ENCODE data around the gene NCBP1.
A peak's percentile ranks its signal among the peaks of the same experiment; 100 is the strongest.

The NCBP1 gene

DNA sequence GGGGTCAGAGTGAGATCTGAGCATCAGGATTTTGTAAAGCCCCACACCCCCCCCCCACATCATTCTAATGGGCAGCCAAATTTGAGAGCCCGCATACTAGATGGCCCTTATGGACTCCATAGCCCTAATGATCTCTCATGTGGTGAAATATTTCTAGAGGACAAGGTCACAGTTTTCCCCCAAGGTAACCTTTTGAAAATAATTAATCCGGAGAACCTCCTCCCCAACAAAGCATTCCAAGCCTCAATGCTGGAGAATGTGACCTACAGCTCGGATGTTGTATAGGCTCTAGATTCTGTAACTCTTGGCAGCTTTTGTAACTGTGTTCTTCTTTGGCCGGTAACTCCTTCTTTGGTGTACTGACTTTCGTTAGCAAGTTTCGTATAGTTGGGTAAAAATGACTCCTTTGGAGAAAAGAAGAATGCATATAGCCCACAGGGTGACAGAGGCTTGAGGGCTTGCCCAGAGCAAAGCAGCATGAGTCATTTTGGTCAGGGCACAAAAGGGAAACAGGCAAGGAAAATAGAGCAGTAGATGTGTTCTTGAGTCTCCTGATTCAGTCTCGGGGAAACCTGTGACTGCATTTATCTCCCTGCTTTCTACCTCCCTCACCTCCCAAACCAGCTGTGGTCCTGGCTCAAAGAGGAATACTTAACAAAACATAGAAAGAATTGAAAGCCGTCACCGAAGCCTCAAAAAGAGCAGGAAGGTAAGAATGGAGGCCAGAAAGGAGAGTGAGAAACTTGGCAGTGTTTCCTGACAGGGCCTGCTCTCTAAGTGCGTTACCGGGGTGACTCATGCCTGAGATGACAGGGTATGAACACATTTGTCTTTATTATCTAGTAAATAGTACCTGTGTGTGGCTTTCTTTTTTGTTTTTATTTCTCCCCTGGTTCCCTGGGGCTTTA is 70.1 kb downstream of the NCBP1 start:
- H3K4me3 Mint-ChIP-seq, result peak overlapping the region; percentile 53
- H3K27ac Mint-ChIP-seq, result peak overlapping the region; percentile 80
- DNase-seq (ENCODE audit: low spot score), result peak; percentile 43
- no peaks in the 10 kb centered on the region for H3K9me3 Mint-ChIP-seq
- no peaks in the 10 kb centered on the region for H3K36me3 Mint-ChIP-seq (ENCODE audit: low read depth)
- peaks cover 11% of the 10 kb centered on the region for H3K27me3 Mint-ChIP-seq (ENCODE audit: low read depth)
- H3K4me1 Mint-ChIP-seq (ENCODE audit: low read depth), result peaks cover 27% of the 10 kb centered on the region

DNA sequence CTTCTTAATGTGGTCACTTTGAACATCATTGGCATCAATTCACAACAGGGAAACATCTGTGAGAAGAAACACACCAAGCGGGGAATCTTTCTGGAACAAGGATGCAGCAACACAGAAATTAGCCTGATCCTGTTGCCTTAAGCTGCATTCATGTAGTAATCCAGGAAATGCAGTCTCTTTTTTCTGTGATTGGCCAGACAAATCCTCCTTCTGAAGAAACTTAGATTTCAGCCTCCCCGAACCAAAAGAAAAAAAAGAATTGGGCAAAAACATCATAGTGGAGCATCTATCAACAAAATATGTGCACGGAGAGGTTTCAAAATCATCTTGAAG is 70.7 kb downstream of the NCBP1 start:
- peaks cover 13% of the 10 kb centered on the region for H3K27me3 Mint-ChIP-seq (ENCODE audit: low read depth)
- peak overlapping the region; percentile 80 for H3K27ac Mint-ChIP-seq
- peaks cover 25% of the 10 kb centered on the region for H3K4me1 Mint-ChIP-seq (ENCODE audit: low read depth)
- H3K9me3 Mint-ChIP-seq, result no peaks in the 10 kb centered on the region
- no peak for DNase-seq (ENCODE audit: low spot score)
- no peaks in the 10 kb centered on the region for H3K36me3 Mint-ChIP-seq (ENCODE audit: low read depth)
- H3K4me3 Mint-ChIP-seq, result no peak overlapping the region

DNA sequence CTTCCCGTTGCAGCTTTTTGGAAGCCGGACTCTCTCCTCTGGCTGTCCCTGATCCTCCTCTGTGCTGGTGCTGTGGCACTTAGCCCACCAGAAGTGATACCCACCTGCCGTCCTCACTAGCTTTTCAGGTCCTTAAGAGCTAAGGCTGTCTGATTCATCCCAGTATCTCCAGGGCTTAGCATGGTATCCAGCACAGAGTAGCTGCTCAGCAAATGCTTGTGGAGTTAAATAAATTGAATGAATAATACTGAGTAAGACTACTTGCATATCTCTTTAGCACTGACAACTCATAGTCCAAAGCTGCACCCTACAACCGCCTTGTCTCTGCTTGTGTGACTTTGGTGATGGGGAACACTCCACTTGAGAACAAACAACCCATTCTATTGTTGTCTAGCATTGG is 71.2 kb downstream of the NCBP1 start:
- Mint-ChIP-seq H3K4me1 (ENCODE audit: low read depth) (peaks cover 23% of the 10 kb centered on the region), H3K4me3 (no peak overlapping the region), H3K9me3 (no peaks in the 10 kb centered on the region), H3K27me3 (ENCODE audit: low read depth) (peaks cover 13% of the 10 kb centered on the region), H3K36me3 (ENCODE audit: low read depth) (no peaks in the 10 kb centered on the region), H3K27ac (peak overlapping the region; percentile 17)
- DNase-seq (ENCODE audit: low spot score), result no peak

DNA sequence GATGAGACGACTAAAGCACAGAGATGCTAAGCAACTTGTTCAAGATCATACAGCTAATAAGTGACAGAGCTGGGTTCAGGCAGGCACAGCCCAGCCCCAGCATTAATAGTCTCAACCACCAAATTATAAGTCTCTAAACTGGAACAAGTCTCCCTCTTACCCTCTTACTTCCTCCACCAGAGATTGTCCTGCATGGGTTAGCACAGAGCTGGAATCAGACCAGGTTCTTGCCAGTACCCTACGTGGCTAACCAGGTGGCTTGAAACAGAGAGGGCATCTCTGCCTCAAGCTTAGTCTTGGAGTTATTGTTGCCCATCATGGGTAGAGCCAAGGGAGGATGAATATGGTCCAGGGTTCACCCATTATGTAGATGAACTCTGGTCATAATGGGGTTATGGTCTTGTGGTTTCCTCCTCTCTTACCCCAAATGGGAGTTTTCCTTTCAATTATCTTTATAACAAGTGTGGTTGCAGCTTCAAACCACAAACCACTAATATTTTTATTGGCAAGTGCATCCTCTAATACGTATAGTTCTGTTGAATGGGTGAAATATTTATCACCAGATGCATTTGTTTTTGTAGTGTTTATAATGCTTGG is 71.8 kb downstream of the NCBP1 start:
- Mint-ChIP-seq H3K4me1 (ENCODE audit: low read depth) (peaks cover 23% of the 10 kb centered on the region), H3K9me3 (no peaks in the 10 kb centered on the region), H3K4me3 (no peak overlapping the region), H3K36me3 (ENCODE audit: low read depth) (no peaks in the 10 kb centered on the region), H3K27me3 (ENCODE audit: low read depth) (peaks cover 13% of the 10 kb centered on the region), H3K27ac (no peak overlapping the region)
- DNase-seq (ENCODE audit: low spot score), result no peak

DNA sequence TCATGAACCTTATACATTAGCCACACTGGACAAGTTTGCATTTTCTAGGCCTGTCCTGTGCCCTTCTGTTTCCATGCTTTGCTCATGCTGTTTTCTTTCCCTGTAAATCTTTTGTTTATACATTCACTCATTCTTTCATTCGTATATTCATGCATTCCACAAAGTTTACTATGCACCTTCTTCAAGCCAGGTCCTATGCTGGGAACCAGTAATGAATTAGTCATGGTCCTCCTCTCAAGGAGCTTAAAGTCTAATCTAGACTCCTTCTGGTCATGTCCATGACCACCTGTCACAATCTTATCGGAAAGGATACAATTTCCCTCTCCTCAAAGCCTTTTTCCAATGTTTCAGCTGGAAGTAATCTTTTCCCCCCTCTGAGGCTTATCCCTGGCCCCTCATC is 72.6 kb downstream of the NCBP1 start:
- H3K27ac Mint-ChIP-seq, result no peak overlapping the region

DNA sequence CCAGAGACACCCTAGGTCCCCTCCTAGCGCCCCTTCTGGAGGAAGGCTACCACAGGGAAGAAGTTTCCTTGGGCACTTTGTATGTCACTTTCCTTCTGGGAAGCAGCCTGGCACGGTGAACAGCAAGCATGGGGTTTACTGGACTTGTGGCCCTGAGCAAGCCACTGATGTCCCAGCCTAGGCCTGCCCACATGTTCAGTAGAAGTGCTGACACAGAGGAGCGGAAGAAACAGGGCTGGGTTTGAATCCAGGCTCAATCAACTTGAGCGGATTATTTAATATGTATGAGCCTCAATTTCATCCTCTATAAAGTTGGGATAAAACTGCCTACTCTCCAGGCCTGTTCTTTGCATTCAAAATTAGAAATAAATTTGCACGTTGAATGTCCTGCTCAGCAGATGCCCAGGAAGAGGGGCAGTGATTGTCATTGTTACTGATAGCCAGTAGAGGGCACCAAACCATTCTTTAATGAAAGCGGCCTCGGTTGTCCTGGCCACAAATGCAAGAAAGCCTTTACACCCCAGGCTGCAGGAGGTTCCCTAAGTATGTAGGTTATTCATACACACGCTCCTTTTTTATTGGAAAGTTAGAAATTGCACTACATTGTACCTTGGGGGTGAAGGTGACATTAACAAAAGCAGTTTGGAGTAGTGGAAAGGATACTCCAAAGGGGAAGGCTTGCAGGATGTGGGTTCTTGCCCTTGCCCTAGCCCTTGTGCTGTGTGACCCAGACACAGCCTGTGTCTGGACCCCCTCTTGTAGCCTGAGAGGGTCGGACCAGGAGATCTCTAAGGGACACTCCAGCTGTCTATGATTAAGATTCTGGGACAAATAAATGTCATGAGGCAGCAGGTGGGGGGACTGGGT is 77.0 kb downstream of the NCBP1 start:
- peaks cover 33% of the 10 kb centered on the region for H3K4me1 Mint-ChIP-seq (ENCODE audit: low read depth)
- peak overlapping the region; percentile 46 for H3K4me3 Mint-ChIP-seq
- no peaks in the 10 kb centered on the region for H3K36me3 Mint-ChIP-seq (ENCODE audit: low read depth)
- peaks cover 23% of the 10 kb centered on the region for H3K27me3 Mint-ChIP-seq (ENCODE audit: low read depth)
- H3K27ac Mint-ChIP-seq, result no peak overlapping the region
- H3K9me3 Mint-ChIP-seq, result no peaks in the 10 kb centered on the region
- DNase-seq (ENCODE audit: low spot score), result peak; percentile 37

More for the DNA sequence above, 72.6 kb downstream of the NCBP1 start:
- Mint-ChIP-seq H3K4me1 (ENCODE audit: low read depth) (peaks cover 29% of the 10 kb centered on the region), H3K27me3 (ENCODE audit: low read depth) (peaks cover 14% of the 10 kb centered on the region), H3K4me3 (no peak overlapping the region), H3K9me3 (no peaks in the 10 kb centered on the region), H3K36me3 (ENCODE audit: low read depth) (no peaks in the 10 kb centered on the region)
- DNase-seq (ENCODE audit: low spot score), result no peak

DNA sequence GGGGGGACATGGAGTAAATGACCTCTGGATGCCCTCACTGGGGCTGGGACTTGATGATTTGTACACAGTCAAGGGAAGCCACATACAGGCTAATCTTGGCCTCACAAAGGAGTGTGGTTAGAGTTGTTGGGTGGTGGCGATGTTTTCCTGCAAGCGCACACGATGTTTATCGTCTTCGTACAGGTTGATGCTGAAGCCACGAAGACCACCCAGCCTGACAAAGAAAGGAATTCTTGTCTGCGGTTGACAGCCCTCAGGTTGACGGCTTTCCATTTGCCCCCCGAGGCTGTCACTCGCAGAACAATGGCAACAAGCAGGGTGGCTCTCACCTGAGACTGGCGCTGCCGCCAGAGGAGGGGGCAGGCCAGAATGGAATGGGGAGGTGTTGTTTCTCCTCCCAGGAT is 77.6 kb downstream of the NCBP1 start:
- DNase-seq (ENCODE audit: low spot score), result no peak
- H3K4me3 Mint-ChIP-seq, result peak overlapping the region; percentile 46
- no peak overlapping the region for H3K27ac Mint-ChIP-seq
- H3K27me3 Mint-ChIP-seq (ENCODE audit: low read depth), result peaks cover 25% of the 10 kb centered on the region
- H3K4me1 Mint-ChIP-seq (ENCODE audit: low read depth), result peaks cover 26% of the 10 kb centered on the region
- no peaks in the 10 kb centered on the region for H3K36me3 Mint-ChIP-seq (ENCODE audit: low read depth)
- H3K9me3 Mint-ChIP-seq, result no peaks in the 10 kb centered on the region

DNA sequence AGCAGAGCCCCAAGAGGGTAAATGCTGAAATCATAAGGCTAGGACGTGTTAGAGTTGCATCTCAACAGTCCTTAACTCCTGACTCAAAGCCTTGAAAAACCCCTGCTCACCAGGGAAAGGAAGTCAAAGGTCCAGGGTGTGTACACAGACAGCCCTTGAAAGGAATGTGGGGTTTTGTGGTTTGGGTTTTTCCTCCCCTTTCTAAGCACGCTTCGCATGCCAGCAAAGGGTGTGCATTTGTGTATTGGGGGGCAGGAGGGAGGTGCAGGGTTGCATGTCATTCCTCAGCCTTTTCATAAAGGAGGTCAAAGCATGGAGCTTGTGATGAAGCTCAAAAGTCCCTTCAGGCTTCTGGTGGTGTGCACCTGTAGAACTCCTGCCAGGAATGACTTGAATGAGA is 80.8 kb downstream of the NCBP1 start:
- H3K36me3 Mint-ChIP-seq (ENCODE audit: low read depth), result no peaks in the 10 kb centered on the region
- no peak for DNase-seq (ENCODE audit: low spot score)
- no peaks in the 10 kb centered on the region for H3K9me3 Mint-ChIP-seq
- no peak overlapping the region for H3K27ac Mint-ChIP-seq
- peak overlapping the region; percentile 67 for H3K4me3 Mint-ChIP-seq
- peaks cover 22% of the 10 kb centered on the region for H3K27me3 Mint-ChIP-seq (ENCODE audit: low read depth)
- peaks cover 27% of the 10 kb centered on the region for H3K4me1 Mint-ChIP-seq (ENCODE audit: low read depth)

DNA sequence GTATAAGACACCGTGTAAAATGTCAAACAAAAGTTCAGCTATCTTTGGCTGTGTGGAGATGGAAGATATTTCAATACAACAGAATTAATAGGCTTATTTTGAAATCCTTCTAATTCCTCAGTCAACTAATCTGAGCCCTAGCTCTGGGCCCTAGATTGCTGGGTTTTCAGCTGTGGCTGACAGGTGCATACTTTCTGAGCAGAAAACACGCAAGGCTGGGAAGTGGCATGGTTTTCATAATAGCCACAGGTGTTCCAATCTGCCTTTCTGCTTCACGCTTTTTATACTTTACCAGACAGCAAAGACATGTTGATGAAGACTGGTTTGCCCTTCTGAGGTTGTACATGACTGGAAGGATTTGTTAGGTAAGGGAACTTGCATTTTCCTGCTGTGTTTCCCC is 84.2 kb downstream of the NCBP1 start:
- Mint-ChIP-seq H3K27me3 (ENCODE audit: low read depth) (peaks cover 33% of the 10 kb centered on the region), H3K4me3 (no peak overlapping the region), H3K36me3 (ENCODE audit: low read depth) (no peaks in the 10 kb centered on the region), H3K27ac (no peak overlapping the region), H3K9me3 (peaks cover 4% of the 10 kb centered on the region), H3K4me1 (ENCODE audit: low read depth) (peaks cover 17% of the 10 kb centered on the region)
- no peak for DNase-seq (ENCODE audit: low spot score)

DNA sequence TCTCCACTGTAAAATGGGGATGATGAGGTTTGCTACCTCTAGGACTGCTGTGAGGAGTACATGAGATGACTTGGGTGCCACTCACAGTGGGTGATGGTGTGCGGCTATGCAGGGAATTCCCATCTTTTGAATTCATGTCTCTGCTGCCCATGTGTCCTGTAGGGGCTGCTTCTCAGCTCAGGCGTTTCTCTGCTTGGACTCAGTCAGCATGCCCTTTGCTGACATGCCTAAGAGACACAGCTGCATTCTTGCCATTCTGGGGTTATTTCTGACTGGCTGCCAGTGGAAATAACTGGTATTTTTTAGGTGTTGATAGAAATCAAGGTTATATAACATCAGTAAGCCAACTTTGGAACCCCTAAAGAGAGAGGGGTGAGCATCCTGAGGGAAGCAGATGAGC is 87.8 kb downstream of the NCBP1 start:
- DNase-seq (ENCODE audit: low spot score), result no peak
- peaks cover 4% of the 10 kb centered on the region for H3K9me3 Mint-ChIP-seq
- peaks cover 3% of the 10 kb centered on the region for H3K4me1 Mint-ChIP-seq (ENCODE audit: low read depth)
- H3K27ac Mint-ChIP-seq, result no peak overlapping the region
- no peaks in the 10 kb centered on the region for H3K36me3 Mint-ChIP-seq (ENCODE audit: low read depth)
- H3K4me3 Mint-ChIP-seq, result no peak overlapping the region
- peaks cover 48% of the 10 kb centered on the region for H3K27me3 Mint-ChIP-seq (ENCODE audit: low read depth)

DNA sequence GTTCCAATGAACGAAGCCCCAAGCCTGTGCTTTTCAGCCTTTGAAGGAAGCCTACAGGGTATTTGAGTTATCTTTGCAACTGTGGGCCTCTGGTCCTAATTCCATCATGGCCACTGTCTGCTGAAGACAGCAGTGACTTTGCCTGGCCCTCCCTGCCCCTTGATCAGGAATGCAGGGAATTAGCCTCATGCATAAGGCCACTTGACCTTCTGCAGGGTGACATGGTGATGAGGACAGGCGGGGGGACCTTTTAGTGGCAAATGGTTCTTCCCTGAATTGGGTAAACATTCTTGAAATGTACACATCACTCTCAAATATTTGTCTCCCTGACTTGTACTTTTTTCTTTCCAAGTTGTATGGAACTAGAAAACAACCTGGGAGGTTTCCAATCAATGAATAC is 88.7 kb downstream of the NCBP1 start:
- Mint-ChIP-seq H3K4me3 (no peak overlapping the region), H3K36me3 (ENCODE audit: low read depth) (no peaks in the 10 kb centered on the region), H3K4me1 (ENCODE audit: low read depth) (peaks cover 1% of the 10 kb centered on the region), H3K9me3 (peaks cover 4% of the 10 kb centered on the region), H3K27ac (no peak overlapping the region), H3K27me3 (ENCODE audit: low read depth) (peaks cover 46% of the 10 kb centered on the region)
- no peak for DNase-seq (ENCODE audit: low spot score)
